K562 (cell line): ENCODE results near the gene CYP51A1. TPM values are rescaled to one million over a fixed set of nuclear protein-coding genes. Genes with fewer than 3 reads are reported as not detected.
A peak's percentile ranks its signal among the peaks of the same experiment; 100 is the strongest.

Source experiments
- CEBPB ChIP-seq: fragments of 450-650 bp; IDR thresholded peaks from 2 replicates; pipeline ENCODE4 v1.6.1; 2016; ENCODE audit warnings: missing genetic modification characterization, missing compliant biosample characterization
- CHD2 ChIP-seq: IDR thresholded peaks from 2 replicates; pipeline ENCODE4 v1.6.1; 2011; ENCODE audit warnings: low read depth, low read length
- EWSR1 ChIP-seq: fragments of 450-650 bp; IDR thresholded peaks from 2 replicates; pipeline ENCODE4 v1.6.1; 2018; ENCODE audit warnings: borderline replicate concordance, mild to moderate bottlenecking, low read depth, moderate library complexity; ENCODE audit not compliant: partially characterized antibody
- HDAC8 ChIP-seq: fragments of 450-650 bp; IDR thresholded peaks from 2 replicates; pipeline ENCODE4 v1.6.1; 2016; ENCODE audit warnings: mild to moderate bottlenecking, missing genetic modification characterization, moderate library complexity, missing compliant biosample characterization
- IRF9 ChIP-seq: fragments of 450-650 bp; IDR thresholded peaks from 2 replicates; pipeline ENCODE4 v1.6.1; 2016; ENCODE audit warnings: missing biosample characterization, missing genetic modification characterization
- LARP7 ChIP-seq: fragments of 450-650 bp; IDR thresholded peaks from 2 replicates; pipeline ENCODE4 v1.6.1; 2016
- LEF1 ChIP-seq: fragments of 450-650 bp; IDR thresholded peaks from 2 replicates; pipeline ENCODE4 v1.6.1; 2016; ENCODE audit warnings: mild to moderate bottlenecking
- MAZ ChIP-seq, 2 experiments: fragments of 450-650 bp in 1 of 2; sonication (generic) in 1 of 2; formaldehyde crosslinking; IDR thresholded peaks in 1 of 2; conservative IDR thresholded peaks in 1 of 2; 2 replicates each; pipeline versions ENCODE4 v1.4.0 to v1.5.0; 2020; ENCODE audit warnings: mild to moderate bottlenecking in 1 of 2, missing genetic modification reagents in 1 of 2
- MNT ChIP-seq, 2 experiments: fragments of 450-650 bp; conservative IDR thresholded peaks; 2 replicates each; pipeline ENCODE4 v1.6.1; 2017; ENCODE audit warnings: mild to moderate bottlenecking in 2 of 2, moderate library complexity in 2 of 2
- MTA1 ChIP-seq: fragments of 450-650 bp; IDR thresholded peaks from 2 replicates; pipeline ENCODE4 v1.6.1; 2017; ENCODE audit warnings: borderline replicate concordance
- NFRKB ChIP-seq: fragments of 450-650 bp; IDR thresholded peaks from 2 replicates; pipeline ENCODE4 v1.6.1; 2016; ENCODE audit warnings: low read depth
- NR2F6 ChIP-seq: fragments of 450-650 bp; formaldehyde crosslinking; IDR thresholded peaks from 2 replicates; pipeline ENCODE4 v1.4.0; 2020; ENCODE audit warnings: mild to moderate bottlenecking
- PHF8 ChIP-seq: fragments of 200-600 bp; sonication (generic); IDR thresholded peaks from 2 replicates; pipeline ENCODE4 v1.6.1; 2012; ENCODE audit warnings: mixed run types, mild to moderate bottlenecking, inconsistent platforms, low read length, moderate library complexity, borderline replicate concordance
- RBBP5 ChIP-seq: fragments of 200-600 bp; sonication (generic); IDR thresholded peaks from 2 replicates; pipeline ENCODE4 v1.6.1; 2012; ENCODE audit warnings: borderline replicate concordance, mild to moderate bottlenecking, low read length, control low read depth, inconsistent platforms; ENCODE audit not compliant: insufficient read depth, poor library complexity, severe bottlenecking
- TAF15 ChIP-seq: fragments of 200-400 bp; formaldehyde crosslinking; IDR thresholded peaks from 2 replicates; pipeline ENCODE4 v1.6.1; 2017; ENCODE audit warnings: mild to moderate bottlenecking, low read depth, low read length, moderate library complexity
- TEAD4 ChIP-seq, 2 experiments: sonication (generic) in 1 of 2; formaldehyde crosslinking in 1 of 2; IDR thresholded peaks; 2 replicates each; pipeline versions ENCODE4 v1.6.1 to v1.8.0; 2012 to 2022; ENCODE audit warnings: borderline replicate concordance in 1 of 2, inconsistent platforms in 1 of 2, low read length in 1 of 2, mild to moderate bottlenecking in 1 of 2, missing genetic modification reagents in 1 of 2
- VEZF1 ChIP-seq: fragments of 200-800 bp; sonication (Bioruptor generic); IDR thresholded peaks from 2 replicates; pipeline ENCODE4 v1.6.1; 2017; ENCODE audit warnings: missing genetic modification characterization, missing compliant biosample characterization
- ZEB2 ChIP-seq: fragments of 450-650 bp; IDR thresholded peaks from 2 replicates; pipeline ENCODE4 v1.6.1; 2016
- ZNF175 ChIP-seq: fragments of 200-800 bp; sonication (Bioruptor generic); IDR thresholded peaks from 2 replicates; pipeline ENCODE4 v1.6.1; 2016; ENCODE audit warnings: low read depth, mild to moderate bottlenecking, missing genetic modification characterization, missing compliant biosample characterization
- ZNF224 ChIP-seq: sonication (generic); formaldehyde crosslinking; IDR thresholded peaks from 2 replicates; pipeline ENCODE4 v1.8.0; 2022; ENCODE audit warnings: mild to moderate bottlenecking, missing genetic modification reagents
- ZNF408 ChIP-seq: fragments of 250-450 bp; sonication (Bioruptor Pico); IDR thresholded peaks from 2 replicates; pipeline ENCODE4 v1.4.0; 2020; ENCODE audit warnings: low read depth, mild to moderate bottlenecking, moderate library complexity
- ZNF79 ChIP-seq: fragments of 250-450 bp; sonication (Bioruptor Pico); IDR thresholded peaks from 2 replicates; pipeline ENCODE4 v1.4.0; 2020; ENCODE audit warnings: low read depth, mild to moderate bottlenecking, moderate library complexity
- polyA plus RNA-seq, 8 experiments: library from polyadenylated mRNA; depleted of rRNA in 4 of 8; stranded (reverse) in 5 of 8; unstranded in 3 of 8; fragments of >200 nt; fragmentation: Nextera tagmentation in 2 of 8; fragmentation: Illumina TruSeq in 1 of 8; extraction: Ambion mirVana in 2 of 8; extraction: Trizol in 1 of 8; gene quantifications; 2 replicates each; pipeline versions ENCODE4 v1.2.1 to v1.2.3, GENCODE V29; 2011 to 2014; ENCODE audit warnings: inconsistent platforms in 1 of 8, missing spikeins in 1 of 8
- total RNA-seq, 7 experiments: library from RNA; depleted of rRNA in 6 of 7; stranded (reverse); fragments of >200 nt in 6 of 7; fragmentation: Illumina TruSeq in 2 of 7; extraction: Trizol in 2 of 7; gene quantifications; 2 replicates each; pipeline versions ENCODE4 v1.2.1 to v1.2.3, GENCODE V29; 2011 to 2021; ENCODE audit warnings: low replicate concordance in 1 of 7
- TF ChIP-seq, protein P1 (sequence below): sonication (generic); IDR thresholded peaks from 2 replicates; pipeline ENCODE4 v1.6.1; 2016

The CYP51A1 gene
- total and polyA plus RNA-seq, 9 of the 15 experiments (the other 6 are each of a cell fraction or from before 2014, with no cell fraction given), result 35.4 to 151 (median 80.3) TPM

DNA sequence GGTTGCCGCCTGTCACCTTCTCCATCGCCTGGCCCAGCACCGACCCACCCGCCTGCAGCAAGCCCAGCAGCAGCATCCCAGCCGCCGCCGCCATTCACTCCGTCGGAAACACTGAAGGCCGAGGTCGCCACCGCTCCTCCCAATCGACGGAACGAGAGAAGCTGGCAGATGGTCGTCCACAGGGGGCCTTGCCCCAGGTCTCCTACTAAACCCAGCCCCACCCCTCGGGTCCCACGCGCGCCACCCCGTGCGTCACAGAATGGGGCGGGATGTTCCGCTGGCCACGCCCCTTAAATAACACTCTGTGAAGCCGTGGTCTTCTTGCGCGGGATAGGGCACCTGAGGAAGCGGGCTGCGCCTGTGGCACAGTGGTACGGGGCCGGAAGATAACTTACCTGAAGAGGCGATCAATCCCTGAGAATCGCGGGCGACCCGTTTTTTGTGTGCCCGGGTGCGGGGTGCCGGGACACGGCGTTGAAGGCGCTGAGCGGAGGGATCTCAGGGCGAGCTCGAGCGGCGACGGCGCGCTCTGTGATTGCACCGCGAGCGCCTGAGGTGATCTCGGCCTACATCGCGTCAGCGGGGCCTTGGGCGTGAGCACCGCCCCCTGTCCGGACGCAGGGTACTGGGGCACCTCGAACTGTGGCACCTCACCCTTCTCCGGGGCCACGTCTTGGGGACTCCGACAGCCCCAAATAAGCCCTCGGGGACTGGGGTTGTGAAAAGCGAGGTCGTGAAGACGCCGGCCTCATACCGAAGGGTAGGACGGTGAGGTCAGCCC, at the start of gene CYP51A1 (continued):
- TF ChIP-seq ZNF224 (CRISPR knock-in tag) (0 out of 2 replicates have a peak, but pooled peaks have one; percentile 24), VEZF1 (CRISPR knock-in tag) (peak; percentile 55; the same call in 1 of the 2 replicates), MTA1 (peak; percentile 94), MAZ (CRISPR knock-in tag; conservative IDR thresholded peaks at IDR 0.05 in 1 of 2, IDR thresholded peaks at IDR 0.05 in 1 of 2) (peak; percentile 87 to 92), TEAD4 (IDR thresholded peaks at IDR 0.05; ENCODE audit: low read length) (peak; percentile 23; the same call in 1 of the 2 replicates), TEAD4 (CRISPR knock-in tag; IDR thresholded peaks at IDR 0.05; ENCODE audit: borderline replicate concordance) (no peak), TAF15 (no peak), RBBP5 (peak; percentile 84), HDAC8 (tag) (no peak), CHD2 (peak; percentile 92), CEBPB (0 out of 2 replicates have a peak, but pooled peaks have one; percentile 27), LARP7 (peak; percentile 74; the same call in 1 of the 2 replicates), MNT (conservative IDR thresholded peaks at IDR 0.05) (peak; percentile 98 to 99), ZNF408 (no peak), ZEB2 (no peak), PHF8 (peak; percentile 85), ZNF175 (no peak), NFRKB (peak; percentile 92), EWSR1 (no peak), LEF1 (peak; percentile 87), IRF9 (tag) (no peak), NR2F6 (no peak), ZNF79 (0 out of 2 replicates have a peak, but pooled peaks have one; percentile 30)
- TF ChIP-seq, protein P1, sequence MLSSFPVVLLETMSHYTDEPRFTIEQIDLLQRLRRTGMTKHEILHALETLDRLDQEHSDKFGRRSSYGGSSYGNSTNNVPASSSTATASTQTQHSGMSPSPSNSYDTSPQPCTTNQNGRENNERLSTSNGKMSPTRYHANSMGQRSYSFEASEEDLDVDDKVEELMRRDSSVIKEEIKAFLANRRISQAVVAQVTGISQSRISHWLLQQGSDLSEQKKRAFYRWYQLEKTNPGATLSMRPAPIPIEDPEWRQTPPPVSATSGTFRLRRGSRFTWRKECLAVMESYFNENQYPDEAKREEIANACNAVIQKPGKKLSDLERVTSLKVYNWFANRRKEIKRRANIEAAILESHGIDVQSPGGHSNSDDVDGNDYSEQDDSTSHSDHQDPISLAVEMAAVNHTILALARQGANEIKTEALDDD, result no peak
